ENCODE results near the gene UNC93B1.

UNC93B1 gene

DNA sequence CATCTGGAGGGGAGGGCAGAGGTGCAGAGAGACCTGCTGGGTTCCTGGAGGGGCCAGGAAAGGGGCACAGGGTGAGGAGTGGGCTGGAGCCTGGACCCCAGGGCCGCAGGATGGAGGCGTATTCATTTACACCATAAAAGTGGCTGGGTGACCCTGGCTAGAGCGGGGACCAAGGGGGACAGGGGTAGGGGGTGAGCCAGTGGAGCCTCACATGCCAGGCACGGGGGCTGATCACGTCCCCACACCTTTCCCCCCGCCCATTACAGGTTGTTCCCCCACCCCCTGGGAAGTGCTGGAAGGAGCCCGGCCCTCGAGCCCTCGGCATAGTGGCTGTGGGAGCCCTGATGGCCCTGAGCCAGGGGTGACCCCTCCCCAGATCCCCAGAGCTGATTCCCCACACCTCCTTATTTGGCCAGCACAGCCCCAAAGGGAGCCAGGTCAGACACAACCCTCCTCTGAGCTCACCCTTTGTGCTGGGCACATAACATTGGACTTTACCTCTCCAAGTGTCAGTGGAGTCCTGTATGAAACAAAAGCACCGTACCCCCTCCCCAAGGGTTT is 35.7 kb upstream of the UNC93B1 start:
- no peak for DNase-seq

DNA sequence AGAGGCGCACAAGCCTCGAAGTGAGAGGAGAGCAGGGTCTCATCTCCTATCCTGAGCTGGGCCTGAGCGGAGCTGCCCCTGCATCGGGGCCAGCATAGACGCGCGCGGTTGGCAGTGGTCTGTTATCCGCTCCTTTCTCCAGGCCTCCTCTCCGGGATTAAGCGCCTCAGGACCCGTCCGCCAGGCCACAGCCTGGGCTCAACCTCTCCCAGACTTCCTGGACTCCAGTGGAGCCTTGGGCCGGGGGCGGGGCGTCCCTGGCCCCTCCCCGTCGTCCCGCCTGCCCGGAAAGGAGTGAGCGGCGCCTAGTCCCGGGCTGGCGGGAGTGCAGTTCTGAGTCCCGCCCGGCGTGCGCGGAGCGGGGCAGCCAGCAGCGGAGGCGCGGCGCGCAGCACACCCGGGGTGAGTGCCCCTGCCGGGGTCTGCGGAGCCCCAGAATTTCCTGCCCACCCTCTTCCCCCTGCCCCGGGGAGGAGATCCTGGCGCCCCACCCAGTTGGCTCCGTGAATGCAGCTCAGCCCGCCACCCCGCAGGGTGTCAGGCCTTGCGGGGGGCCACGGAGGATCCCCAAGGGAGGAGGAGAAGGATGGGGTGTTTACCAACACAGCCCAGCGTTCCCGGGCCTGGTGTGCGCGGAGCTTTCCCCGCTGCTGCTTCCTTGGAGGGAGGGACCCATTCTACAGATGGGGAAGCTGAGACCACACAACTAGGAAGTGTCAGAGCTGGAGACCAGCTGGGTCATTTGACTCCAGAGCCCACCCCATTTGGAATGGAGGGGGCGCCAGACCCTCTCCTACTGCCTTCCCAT is 35.0 kb upstream of the UNC93B1 start, which contains the start of gene TCIRG1:
TSS of gene TCIRG1 (plus strand) at position 308 of the 808 bp plus-strand sequence. CDS start 2,247 bp downstream, outside the sequence.
- DNase-seq = peak; percentile 54

GRCh38 chr11:68038226-68038717 is 34.4 kb upstream of the UNC93B1 start:
- no peak for DNase-seq

DNA sequence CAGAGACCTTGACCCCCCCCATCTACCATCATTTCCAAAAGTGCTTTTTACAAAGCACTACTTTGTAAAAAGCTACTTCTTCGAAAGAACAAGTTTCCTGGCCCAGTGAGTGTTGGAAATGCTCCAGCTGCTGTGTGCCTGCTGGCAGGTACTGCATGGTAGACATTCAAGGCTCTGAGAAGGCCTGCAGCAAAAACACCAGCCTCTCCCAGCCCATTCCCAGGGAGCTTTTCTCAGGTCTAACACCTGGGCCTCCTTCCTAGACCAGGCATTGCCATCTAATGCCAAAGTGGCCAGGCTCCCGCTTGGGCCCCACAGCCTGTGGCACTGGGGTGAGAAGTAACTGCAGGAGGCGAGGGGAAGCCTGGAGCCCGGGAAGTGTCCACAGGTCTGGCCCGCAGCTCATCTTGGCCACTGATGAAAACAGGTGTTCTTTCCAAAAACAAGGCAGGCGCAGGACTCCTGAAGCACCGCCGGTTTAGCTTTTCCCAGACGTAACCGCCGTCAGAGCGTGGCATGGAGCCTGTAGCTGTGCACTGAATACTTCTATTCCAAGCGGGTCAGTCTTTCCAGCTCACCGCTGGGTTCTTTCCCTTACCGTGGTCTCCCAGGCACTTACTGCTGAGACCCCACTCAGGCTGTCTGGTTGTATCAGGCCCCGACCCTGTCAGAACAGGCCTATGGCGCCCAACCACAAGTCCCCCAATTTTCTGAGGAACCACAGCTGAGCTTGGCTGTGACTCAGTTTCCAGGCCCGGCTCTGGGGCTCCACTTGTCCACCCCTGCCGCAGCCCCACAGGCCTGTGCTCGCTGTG is 33.7 kb upstream of the UNC93B1 start:
- no peak for DNase-seq

GRCh38 chr11:68036717-68037239 is 32.9 kb upstream of the UNC93B1 start:
- no peak for DNase-seq

DNA sequence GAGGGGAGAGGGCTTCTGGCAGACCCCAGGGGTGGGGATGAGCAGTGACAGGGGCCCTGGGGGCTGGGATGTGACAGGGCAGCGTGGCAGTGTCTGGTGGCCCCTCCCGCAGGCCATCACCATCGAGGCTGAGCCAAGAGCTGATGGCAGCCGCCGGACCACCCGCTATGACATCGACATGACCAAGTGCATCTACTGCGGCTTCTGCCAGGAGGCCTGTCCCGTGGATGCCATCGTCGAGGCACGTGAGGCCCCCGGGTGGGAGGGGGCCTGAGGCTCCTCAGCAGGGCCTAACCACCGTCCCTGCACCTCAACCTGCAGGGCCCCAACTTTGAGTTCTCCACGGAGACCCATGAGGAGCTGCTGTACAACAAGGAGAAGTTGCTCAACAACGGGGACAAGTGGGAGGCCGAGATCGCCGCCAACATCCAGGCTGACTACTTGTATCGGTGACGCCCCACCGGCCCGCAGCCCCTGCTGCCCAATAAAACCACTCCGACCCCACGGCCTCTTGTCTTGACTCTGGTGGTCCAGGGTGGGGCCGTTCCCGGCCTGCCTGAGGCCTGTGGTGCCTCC is 32.3 kb upstream of the UNC93B1 start:
- DNase-seq = no peak

- no peak for DNase-seq
These were observed 31.5 kb upstream of the UNC93B1 start for GRCh38 chr11:68035266-68035876.

- DNase-seq = no peak
These were observed 29.8 kb upstream of the UNC93B1 start for GRCh38 chr11:68033708-68034045.

- DNase-seq = no peak
These were observed 29.3 kb upstream of the UNC93B1 start for GRCh38 chr11:68032997-68033707.

DNA sequence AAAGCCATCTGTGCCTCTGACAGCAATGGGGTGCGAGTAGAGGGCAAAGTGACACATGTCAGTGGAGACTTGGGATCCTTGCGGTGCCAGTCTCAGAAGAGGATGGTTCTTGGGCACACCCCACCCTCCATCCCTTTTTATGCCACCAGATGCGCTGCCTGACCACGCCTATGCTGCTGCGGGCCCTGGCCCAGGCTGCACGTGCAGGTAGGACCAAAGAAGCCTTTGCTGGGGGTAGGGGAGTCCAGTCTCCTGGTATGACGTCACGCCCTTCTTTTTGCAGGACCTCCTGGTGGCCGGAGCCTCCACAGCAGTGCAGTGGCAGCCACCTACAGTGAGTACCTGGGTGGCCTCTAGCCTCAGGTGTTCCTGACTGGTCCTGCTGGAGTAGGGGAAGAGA is 28.1 kb upstream of the UNC93B1 start:
- no peak for DNase-seq

DNA sequence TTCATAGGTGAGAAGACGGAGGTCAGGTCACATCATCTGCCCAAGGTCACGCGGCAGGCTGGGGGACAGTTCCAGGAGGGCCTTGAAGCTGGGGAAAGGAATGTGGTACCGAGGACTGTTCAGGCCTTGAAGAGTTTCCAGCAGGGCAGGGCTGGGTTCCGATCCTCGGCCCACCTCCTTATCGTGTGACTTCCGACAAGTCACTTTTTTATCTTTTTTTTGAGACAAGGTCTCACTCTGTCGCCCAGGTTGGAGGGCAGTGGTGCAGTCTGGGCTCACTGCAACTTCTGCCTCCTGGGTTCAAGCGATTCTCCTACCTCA is 27.2 kb upstream of the UNC93B1 start:
- DNase-seq = no peak

DNA sequence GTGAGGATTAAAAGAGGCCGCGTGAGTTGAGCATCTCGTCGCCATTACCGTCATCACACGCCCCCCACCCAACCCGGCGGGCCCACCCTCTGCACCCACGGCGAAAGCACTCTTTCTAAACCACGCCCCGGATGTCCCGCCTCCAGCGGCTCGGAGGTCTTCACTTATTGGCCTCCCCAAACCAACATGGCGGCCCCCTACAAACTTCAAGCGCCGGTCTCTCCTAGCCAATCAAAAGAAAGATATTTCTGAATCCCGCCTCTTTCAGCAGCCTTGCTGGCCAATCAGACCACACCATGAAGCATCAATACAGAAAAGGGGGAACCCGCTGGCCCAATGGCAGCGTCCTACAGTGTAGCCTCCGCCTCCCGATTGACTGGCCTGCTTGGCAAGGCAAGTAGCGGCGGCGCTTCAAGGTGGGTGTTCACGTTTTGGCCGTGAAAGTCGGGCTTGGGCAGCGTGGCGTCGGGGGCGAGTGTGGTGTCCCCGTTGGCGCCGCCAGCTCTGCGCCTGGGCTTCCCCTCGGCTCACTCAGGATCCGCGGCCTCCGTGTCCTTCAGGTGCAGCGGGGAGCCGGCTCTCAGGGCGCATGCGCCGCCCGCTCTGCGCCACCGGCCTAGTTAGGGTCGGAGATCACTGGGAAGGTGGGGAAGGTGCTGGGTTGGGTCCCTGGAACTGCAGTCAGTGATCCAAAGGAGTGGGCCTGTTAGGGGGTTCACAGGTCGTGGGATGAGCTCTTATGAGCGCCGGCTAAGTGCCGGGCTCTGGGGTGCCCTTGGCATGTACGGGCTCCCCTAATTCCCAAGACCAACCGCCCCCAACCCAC is 26.6 kb upstream of the UNC93B1 start, which contains the start of gene NDUFS8:
TSS of gene NDUFS8 (plus strand) at position 364 of the 826 bp plus-strand sequence. CDS start 1,471 bp downstream, outside the sequence.
- peak; percentile 98 for DNase-seq

- peak; percentile 37 for DNase-seq
These were observed 25.1 kb upstream of the UNC93B1 start for GRCh38 chr11:68028802-68029545.

GRCh38 chr11:68027667-68028066 is 23.8 kb upstream of the UNC93B1 start:
- no peak for DNase-seq

DNA sequence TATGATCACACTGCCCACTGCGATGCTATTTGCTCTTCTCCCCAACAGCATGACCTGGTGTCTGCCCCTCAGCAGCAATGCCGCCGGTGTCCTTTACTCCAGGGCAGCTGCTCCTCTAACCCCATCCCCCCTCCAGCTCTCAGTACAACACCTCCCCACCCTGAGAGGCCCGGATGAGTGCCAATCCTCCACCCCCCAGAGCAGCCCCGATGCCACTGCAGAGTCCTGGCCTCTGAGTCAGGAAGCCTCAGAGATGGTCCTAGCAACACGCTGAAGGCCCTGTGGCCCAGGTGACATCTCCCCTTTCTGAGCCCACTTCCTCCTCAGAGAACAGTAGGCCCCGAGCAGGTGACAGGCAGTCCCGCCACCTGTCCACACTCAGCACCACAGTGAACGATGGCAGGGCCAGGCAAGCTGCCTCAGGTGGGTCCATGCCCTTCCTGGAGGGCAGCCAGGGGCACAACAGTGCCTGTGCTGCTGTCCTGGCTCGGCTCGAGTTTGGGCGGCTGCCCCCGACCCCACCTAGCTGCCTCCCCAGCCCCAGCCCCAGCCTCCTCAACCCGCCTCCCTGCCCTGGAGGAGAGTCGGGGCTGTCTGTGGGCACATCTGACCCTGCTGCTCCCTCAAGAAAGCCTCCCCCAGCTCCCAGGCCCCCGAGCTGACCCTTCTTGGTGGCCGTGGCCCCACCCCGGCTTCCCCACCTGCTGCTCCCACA is 22.7 kb upstream of the UNC93B1 start:
- DNase-seq = no peak

GRCh38 chr11:68025047-68025446 is 21.1 kb upstream of the UNC93B1 start:
- no peak for DNase-seq

GRCh38 chr11:68024508-68024907 is 20.6 kb upstream of the UNC93B1 start:
- no peak for DNase-seq

GRCh38 chr11:68022531-68022930 is 18.6 kb upstream of the UNC93B1 start:
- DNase-seq = no peak

- peak; percentile 47 for DNase-seq
These were observed 17.4 kb upstream of the UNC93B1 start for GRCh38 chr11:68021167-68021787.

Measured in kidney glomerular epithelial cell (primary cell).